Left forelimb (tissue), 1 donor: ENCODE measurements around the gene PAM16.
"Not testable (repeated sequence)": the region's sequence is repeated elsewhere in the genome, so short reads cannot be mapped to it uniquely, and the experiment has no call there.

Source experiments
- DNase-seq: peaks from one replicate; pipeline ENCODE4 v3.0.0-alpha.2; 2018; ENCODE audit warnings: low spot score

The PAM16 gene

DNA sequence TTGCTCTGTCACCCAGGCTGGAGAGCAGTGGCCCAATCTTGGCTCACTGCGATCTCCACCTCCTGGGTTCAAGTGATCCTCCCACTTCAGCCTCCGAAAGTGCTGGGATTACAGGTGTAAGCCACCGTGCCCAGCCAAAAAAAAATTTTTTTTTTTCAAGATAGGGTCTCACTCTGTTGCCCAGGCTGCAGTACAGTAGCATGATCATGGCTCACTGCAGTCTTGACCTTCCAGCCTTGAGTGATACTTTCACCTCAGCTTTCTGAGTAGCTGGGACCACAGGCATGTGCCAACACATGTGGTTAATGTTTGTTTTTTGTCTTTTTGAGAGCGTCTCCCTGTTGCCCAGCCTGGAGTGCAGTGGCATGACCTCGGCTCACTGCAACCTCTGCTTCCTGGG is 1.7 kb upstream of the PAM16 start:
- no peak for DNase-seq

DNA sequence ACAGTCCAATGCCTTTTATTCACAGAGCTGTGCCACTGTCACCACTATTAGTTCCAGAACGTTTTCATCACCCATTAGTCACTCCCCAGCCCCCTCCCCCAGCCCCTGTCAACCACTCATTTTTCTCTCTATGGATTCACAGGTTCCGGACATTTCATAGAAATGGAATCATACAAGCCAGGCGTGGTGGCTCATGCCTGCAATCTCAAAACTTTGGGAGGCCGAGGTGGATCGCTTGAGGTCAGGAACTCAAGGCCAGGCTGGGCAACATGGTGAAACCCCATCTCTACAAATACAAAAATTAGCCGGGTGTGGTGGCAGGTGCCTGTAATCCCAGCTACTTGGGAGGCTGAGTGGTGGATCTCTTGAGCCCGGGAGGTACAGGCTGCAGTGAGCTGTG is 759 bp upstream of the PAM16 start:
- no peak for DNase-seq

DNA sequence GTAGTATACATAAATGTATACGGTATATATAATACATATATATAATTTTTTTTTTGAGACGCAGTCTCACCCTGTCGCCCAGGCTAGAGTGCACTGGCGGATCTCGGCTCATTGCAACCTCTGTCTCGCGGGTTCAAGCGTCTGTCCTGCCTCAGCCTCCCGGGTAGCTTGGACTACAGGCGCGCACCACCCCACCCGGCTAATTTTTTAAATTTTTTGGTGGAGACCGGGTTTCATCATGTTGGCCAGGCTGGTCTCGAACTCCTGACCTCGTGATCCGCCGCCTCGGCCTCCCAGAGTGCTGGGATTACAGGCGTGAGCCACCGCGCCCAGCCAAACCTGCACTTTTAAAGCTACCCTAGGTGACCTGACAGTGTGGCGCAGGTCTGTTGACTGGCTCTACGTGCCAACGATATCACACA is 745 bp downstream of the PAM16 start:
- no peak for DNase-seq

DNA sequence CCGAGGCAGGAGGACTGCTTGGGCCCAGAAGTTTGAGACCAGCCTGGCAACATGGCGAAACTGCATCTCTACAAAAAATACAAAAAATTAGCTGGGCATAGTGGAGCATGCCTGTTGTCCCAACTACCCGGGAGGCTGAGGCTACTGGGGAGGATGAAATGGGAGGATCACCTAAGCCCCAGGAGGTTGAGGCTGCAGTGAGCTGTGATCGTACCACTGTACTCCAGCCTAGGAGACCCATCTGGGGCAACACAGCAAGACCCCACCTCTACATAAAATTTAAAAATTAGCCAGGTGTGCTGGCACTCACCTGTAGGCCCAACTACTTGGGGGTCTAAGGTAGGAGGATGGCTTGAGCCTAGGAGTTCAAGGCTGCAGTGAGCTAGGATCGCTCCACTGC is 1.8 kb downstream of the PAM16 start:
- DNase-seq = no peak

DNA sequence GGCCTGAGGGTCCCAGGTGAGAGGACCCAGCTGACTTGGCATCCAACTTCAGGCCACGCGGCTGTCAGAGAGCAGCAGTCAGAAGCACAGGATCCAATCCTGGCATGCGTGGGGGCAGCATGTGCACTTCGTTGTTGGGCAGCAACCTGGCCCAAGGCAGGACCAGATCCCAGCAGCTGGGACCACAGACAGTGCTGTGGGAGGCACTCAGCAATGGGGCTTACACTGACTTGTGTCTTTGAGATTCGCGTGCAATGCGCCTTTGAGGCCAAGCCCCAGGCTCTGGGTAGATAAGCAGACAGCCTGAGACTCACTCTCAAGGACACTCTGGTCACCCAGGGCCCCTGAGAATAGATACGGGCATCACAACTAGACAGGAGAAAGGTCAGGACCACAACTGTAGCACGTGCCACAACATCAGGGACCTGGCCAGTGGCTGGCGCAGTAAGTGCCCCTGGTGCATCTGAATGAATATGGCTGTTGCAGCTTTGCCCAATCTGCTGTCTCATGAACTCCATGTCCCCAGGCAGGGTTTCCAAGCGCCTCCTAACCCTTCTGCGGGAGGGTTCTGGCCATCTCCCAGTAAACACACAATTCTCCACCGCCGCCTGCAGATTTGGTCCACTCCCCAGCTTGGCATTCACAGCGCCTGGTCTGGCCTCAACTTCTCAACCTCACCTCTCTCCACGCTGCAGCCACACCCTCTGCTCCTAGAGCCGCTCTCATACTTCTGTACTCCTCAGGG is 3.2 kb downstream of the PAM16 start:
- no peak for DNase-seq

DNA sequence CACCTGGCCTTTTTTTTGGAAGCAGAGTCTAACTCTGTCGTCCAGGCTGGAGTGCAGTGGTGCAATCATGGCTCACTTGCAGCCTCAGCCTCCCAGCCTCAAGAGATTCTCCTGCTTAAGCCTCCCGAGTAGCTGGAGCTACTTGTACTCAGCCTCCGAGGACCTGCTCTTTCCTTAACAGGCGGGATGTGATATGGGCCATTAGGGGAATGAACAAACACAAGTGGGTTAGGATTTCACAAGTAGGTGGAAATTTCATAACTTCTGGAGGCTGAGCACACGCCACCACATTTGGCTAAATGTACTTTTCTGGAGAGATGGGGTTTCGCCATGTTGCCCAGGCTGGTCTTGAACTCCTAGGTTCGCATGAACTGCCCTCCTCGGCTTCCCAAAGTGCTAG is 4.1 kb downstream of the PAM16 start:
- no peak for DNase-seq

DNA sequence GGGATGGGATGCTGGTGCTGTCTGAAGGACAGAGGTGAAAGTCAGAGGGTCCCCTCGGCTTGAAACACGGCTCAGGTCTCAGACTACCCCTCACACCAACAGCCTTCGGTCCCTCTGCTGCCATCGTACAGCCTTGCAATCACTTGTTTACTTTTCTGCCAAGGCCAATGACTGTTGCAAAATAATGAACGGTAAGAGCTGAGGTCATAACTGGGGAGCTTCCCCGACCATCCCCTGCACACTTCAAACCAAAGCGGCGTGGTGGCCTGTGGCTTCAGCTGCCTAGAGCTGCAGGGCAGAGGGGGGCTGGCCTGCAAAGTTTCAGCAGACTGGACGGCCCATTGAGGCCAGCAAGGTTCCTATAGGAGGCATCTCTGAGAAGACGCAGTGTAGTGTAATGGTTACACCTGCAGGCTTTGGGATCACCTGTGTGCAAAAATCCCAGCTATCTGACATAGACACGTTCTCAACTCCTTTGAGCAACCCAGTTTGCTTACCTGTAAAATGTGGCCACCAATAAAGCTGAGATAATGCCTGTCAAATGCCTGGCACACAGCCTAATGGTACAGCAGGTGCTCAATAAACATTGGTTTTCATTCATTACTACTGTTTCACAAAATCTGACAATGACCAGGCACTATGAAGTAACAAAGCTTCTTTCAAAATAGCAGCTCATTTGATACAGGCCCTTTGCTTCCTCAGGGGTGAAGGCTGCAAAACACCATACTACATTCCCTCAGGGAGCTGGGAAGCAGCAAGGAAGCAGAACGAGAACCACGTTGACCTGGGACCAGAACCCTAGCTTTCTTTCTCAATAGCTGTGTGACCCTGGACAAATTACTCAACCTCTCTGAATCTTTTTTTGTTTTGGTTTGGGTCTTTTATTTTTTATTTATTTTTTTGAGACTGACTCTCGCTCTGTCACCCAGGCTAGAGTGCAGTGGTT is 5.0 kb downstream of the PAM16 start:
- no peak for DNase-seq

DNA sequence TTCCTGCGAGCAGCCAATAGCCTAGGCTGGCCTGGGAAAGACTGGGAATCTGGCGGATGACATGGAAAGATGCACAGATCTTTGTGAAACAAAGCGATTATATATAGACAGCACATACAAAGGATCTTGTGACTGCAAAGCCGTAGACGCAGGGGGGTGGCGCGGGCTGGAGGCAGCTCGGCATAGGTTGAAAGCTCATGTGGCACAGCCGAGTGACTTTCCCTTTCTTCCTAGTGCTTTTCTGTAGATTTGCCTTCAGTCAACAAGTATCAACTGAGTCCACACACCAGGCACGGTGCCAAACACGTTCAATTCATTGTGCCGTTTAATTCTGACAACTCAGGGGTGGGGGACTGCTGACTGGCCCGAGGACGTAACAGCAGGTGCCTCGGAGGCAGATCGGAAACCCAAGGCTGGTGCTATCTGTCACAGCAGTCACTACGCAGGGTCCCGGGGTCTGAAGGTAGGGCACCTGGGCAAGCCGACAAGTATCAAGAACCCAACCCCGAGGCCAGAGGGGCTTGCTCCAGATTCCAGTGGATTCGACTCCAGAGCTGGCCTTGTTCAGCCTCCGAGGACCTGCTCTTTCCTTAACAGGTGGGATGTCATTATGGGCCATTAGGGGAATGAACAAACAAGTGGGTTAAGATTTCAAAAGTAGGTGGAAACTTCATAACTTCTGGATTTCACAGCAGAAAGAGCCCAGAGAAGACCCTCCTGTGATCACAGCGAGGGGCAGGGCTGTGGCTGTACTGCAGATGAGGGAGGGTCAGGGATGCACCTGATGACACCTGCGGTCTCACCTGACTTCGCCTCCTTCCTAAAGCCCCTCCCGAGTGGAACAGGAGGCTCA is 5.9 kb downstream of the PAM16 start:
- no peak for DNase-seq

DNA sequence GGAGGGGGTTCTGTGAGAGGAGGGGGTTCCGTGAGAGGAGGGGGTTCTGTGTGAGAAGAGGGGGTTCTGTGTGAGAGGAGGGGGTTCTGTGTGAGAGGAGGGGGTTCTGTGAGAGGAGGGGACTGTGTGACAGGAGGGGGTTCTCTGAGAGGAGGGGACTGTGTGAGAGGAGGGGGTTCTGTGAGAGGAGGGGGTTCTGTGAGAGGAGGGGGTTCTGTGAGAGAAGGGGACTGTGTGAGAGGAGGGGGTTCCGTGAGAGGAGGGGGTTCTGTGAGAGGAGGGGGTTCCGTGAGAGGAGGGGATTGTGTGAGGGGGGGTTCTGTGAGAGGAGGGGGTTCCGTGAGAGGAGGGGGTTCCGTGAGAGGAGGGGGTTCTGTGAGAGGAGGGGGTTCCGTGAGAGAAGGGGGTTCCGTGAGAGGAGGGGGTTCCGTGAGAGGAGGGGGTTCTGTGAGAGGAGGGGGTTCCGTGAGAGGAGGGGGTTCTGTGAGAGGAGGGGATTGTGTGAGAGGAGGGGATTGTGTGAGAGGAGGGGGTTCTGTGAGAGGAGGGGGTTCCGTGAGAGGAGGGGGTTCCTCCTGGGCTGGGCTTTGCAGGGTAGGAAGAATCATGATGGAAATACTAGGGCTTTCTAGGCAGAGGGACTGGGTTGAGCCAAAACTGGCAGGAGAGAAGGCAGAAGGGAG is 6.7 kb downstream of the PAM16 start:
- DNase-seq = not testable (repeated sequence)

DNA sequence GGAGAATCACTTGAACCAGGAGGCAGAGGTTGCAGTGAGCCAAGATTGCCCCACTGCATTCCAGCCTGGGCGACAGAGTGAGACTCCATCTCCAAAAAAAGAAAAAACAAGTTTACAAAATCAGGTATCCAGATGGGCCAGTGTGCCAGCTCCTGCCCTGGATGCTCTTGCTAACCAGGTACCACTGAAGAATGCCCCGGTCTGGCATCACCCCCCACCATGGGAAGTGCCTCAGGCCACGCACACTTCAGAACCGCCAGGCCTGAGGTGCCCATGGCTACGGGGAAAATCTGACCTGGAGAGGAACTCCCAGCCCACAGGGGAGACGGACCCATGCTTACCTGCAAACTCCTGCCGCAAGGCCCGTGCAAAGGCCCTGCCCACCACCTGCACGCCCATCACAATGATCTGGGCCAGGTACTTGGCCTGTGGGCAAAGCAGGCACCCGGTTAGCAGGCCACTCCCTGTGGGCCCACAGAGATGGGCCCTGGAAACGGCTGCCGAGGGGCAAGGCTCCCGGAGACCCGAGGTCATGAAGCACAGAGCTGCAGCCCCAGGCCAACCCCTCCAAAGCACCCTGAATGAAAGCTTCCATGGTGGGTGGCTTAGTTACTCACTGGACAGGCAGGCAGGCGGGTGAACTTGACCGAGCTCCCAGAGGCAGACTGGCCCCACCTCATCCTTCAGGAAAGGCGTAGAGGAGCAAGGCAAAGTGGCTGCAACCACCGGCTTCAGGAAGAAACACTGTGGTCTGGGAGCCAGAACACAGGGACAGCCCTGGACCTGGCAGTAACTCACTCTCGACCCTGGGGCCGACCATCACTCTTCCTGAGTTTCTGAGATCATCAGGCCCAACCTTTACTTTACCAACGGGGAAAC is 8.0 kb downstream of the PAM16 start:
- DNase-seq = no peak

DNA sequence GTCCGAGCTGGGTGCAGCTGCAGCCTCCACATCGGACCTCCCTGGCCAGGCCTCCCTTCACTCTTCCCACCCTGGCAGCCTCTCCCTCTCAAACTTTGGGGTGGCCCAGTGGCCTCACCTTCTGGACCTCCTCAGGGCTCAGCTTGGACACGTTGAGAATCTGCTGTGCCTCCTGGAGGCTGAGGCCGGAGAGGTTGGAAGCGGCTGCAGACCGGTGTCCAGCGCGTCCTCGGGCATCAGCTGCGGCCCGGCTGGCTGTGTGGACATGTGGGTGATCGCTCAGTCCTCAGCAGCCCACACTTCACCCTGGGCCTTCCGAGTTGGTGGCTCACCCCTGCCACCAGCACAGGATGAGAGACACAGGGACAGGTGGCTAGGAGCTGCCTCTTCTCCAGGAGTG is 9.9 kb downstream of the PAM16 start:
- no peak for DNase-seq

DNA sequence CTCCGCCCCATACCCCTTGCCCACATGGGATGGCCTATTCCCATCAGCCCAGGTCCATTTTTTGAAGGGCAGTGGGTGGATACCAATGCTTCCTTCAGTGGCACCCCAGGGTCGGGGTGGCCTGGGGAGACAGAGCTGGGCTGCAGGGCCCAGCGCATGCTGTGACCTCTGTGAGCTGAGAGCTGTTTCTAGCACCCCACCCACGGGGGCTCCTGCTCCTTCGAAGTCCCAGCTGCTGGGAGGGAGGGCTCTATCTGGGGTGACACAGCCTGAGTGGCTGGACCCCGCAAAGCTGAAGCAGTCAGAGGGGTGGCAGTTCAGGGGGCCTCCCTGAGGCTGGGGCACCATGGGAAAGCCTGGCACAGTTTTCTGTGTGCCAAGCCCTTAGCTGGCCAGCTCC is 10.7 kb downstream of the PAM16 start:
- DNase-seq = no peak

DNA sequence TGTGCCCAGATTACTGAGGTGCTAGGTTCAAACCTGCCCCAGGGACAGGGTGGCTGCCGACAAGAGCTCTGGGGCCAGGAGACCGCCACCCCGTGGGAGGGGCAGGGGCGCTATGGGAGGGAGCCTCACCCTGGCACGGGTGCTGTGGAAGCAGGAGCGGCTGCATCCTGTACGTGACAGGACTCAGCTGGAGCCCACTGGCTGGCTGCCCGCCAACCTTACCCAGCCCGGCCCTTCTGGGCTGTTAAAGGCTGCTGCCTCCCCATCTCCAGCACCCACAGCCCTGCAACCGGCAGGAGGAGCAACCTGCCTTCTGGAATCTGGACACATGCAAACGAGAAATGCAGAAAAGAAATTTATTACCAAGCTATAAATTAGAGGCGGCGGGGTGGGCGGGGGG is 11.2 kb downstream of the PAM16 start:
- DNase-seq = no peak

DNA sequence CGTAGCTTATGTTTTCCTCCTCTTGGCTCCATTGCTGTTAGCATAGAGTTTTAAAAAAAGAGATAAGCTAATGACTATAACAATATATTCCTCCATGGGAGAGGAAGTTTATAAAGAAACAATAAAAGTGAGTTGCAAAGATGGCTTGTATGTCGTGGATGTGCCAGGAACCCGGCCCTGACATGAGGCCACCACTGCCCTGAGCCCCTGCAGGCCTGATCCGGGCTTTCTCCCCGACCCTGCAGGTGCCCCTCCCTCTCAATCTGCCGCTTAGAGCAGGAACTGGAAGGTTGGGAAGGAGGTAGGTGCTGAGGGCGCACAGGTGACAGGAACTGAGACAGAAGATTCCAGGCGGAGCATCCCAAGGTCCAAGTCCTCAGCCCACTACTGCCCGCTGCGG is 11.7 kb downstream of the PAM16 start:
- DNase-seq = no peak

DNA sequence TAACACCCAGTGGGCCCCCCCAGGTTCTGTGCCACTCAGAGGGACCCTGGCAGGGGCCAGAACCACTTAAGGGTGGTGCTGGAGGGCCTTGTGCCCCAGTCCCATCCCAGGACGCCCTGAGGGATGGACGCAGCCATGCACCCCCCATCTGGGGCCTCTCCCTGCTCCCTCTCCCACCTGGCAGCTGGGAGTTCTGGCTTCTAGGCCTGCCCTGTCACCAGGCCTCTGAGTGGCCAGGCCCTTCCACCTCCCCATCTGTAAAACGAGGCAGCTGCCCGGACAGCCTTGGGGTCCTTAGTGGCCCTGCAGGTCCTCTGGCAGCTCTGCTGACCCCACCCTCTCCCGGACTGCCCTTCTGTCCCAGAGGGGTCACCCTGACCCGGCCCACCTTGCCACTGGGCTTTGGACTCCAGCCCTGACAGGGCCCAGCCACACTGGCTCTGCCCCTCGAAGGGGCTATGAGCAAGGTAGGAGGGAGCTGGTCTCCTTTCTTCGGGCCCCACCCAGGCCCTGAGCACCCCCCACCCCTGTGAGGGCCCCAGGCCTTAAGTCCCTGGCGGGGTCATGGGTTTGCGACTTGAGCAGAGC is 12.3 kb downstream of the PAM16 start:
- DNase-seq = no peak

DNA sequence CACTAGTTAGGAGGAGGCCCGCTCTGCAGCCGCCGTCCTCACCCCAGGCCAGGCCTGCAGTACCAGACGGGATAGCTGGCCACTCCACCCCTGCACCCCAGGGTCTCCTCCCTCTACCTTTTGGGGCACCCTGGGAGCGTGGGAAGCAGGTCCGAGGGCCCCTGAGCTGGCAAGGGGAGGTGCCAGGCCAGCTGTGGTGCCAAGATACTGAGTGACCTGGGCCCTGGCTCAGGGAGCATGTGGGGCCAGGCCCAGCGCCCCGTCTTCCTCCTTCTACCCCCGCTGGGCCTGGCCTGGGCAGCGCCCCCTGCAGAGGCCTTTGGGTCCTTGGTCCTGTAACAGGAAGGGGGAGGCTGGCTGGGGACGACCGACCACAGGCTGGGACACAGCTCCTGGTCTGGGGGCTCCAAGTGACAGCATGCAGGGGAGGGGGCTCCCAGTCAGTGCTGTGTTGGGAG is 13.0 kb downstream of the PAM16 start:
- no peak for DNase-seq

DNA sequence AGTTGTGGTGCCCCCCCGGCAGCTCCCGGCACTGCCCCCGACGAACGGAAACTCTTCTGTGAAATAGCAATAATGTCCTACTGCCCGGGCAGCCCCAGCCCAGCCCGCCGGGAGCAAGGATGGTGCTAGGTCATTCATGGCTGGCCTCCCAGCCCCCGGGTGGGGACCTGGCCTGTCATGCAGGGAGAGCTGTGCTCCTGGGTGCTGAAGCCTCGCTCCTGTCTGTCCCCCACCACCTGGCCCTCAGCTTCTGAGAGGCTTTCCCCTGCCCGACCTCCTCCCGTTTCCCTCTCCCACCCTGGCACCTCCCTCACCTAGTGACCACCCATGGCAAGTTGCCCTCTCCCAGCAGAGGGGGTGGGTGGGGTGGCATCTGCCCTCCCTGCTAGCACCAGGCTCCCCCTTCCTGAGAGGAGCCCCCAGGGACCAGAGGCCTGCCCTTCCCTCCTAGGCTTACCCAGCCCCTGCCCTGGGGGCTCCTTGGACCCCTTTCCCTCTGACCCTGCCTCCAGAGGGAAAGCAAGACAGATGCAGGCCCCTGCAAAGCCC is 13.5 kb downstream of the PAM16 start:
- DNase-seq = no peak

DNA sequence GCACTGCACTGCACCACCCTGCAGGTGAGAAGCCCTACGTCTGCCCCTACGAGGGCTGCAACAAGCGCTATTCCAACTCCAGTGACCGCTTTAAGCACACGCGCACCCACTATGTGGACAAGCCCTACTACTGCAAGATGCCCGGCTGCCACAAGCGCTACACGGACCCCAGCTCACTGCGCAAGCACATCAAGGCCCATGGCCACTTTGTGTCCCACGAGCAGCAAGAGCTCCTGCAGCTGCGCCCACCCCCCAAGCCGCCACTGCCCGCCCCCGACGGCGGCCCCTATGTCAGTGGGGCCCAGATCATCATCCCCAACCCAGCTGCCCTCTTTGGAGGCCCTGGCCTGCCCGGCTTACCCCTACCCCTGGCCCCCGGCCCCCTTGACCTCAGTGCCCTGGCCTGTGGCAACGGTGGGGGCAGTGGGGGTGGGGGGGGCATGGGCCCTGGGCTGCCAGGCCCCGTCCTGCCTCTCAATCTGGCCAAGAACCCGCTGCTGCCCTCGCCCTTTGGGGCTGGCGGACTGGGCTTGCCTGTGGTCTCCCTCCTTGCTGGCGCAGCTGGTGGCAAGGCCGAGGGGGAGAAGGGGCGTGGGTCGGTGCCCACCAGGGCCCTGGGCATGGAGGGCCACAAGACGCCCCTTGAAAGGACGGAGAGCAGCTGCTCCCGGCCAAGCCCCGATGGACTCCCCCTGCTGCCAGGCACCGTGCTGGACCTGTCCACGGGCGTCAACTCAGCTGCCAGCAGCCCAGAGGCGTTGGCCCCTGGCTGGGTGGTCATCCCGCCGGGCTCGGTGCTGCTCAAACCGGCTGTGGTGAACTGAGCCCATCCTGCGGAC is 14.2 kb downstream of the PAM16 start:
- no peak for DNase-seq
